GM12891 (cell line): Measurements from ENCODE around the gene DLGAP4.

Experiments used
- DNase-seq: peaks from one replicate; pipeline ENCODE4 v3.0.0; 2011; ENCODE audit warnings: low spot score; ENCODE audit not compliant: insufficient read length
- FAIRE-seq: peaks from 2 replicates; lab custom pipeline; 2011; peaks lifted over from hg19 to GRCh38; lab: Jason Lieb, UNC
- PAX5 ChIP-seq: IDR thresholded peaks from 2 replicates; pipeline ENCODE4 v1.6.1; 2011; ENCODE audit warnings: low read length, moderate library complexity, mild to moderate bottlenecking; ENCODE audit not compliant: insufficient read depth, severe bottlenecking
- POLR2A ChIP-seq: IDR thresholded peaks from 2 replicates; pipeline ENCODE4 v1.6.1; 2011; ENCODE audit warnings: low read depth, low read length, control low read depth
- POLR2AphosphoS5 ChIP-seq: IDR thresholded peaks from 2 replicates; pipeline ENCODE4 v1.6.1; 2011; ENCODE audit warnings: low read depth, low read length, control low read depth
- POU2F2 ChIP-seq: IDR thresholded peaks from 2 replicates; pipeline ENCODE4 v1.6.1; 2011; ENCODE audit warnings: low read depth, mild to moderate bottlenecking, control low read depth, low read length, moderate library complexity
- SPI1 ChIP-seq: IDR thresholded peaks from 2 replicates; pipeline ENCODE4 v1.6.1; 2011; ENCODE audit warnings: low read depth, low read length, control low read depth
- TAF1 ChIP-seq: IDR thresholded peaks from 2 replicates; pipeline ENCODE4 v1.6.1; 2011; ENCODE audit warnings: low read depth, low read length, control low read depth

Gene DLGAP4

GRCh38 chr20:36340593-36340990 is 34.5 kb downstream of the DLGAP4 start:
- TF ChIP-seq SPI1 (no peak), POU2F2 (no peak), POLR2A (no peak), TAF1 (no peak), PAX5 (no peak), POLR2AphosphoS5 (no peak)
- DNase-seq (no peak), FAIRE-seq (no peak)

- TF ChIP-seq PAX5 = no peak
- no peak for TF ChIP-seq POLR2AphosphoS5
- no peak for TF ChIP-seq SPI1
- no peak for TF ChIP-seq POLR2A
- no peak for TF ChIP-seq POU2F2
- TF ChIP-seq TAF1 = no peak
- FAIRE-seq (no peak), DNase-seq (no peak)
These were observed 35.3 kb downstream of the DLGAP4 start for GRCh38 chr20:36341331-36342020.

GRCh38 chr20:36342331-36343120 is 36.4 kb downstream of the DLGAP4 start:
- no peak for TF ChIP-seq PAX5
- TF ChIP-seq SPI1 = no peak
- no peak for TF ChIP-seq POU2F2
- no peak for TF ChIP-seq POLR2A
- no peak for TF ChIP-seq TAF1
- TF ChIP-seq POLR2AphosphoS5 = no peak
- DNase-seq (no peak), FAIRE-seq (no peak)

GRCh38 chr20:36343641-36344040 is 37.5 kb downstream of the DLGAP4 start:
- TF ChIP-seq TAF1 = no peak
- no peak for TF ChIP-seq SPI1
- no peak for TF ChIP-seq PAX5
- TF ChIP-seq POU2F2 = no peak
- no peak for TF ChIP-seq POLR2AphosphoS5
- TF ChIP-seq POLR2A = no peak
- no peak for DNase-seq
- no peak for FAIRE-seq

- TF ChIP-seq POU2F2 (no peak), PAX5 (no peak), SPI1 (no peak), TAF1 (no peak), POLR2A (no peak), POLR2AphosphoS5 (no peak)
- FAIRE-seq (no peak), DNase-seq (no peak)
These were observed 38.5 kb downstream of the DLGAP4 start for GRCh38 chr20:36344517-36345132.

GRCh38 chr20:36346256-36346655 is 40.1 kb downstream of the DLGAP4 start:
- FAIRE-seq = no peak
- TF ChIP-seq PAX5 (no peak), POU2F2 (no peak), SPI1 (no peak), TAF1 (no peak), POLR2AphosphoS5 (no peak), POLR2A (no peak)
- DNase-seq = no peak

- FAIRE-seq (no peak), DNase-seq (no peak)
- TF ChIP-seq TAF1 (no peak), POLR2AphosphoS5 (no peak), SPI1 (no peak)
These were observed 43.4 kb downstream of the DLGAP4 start for GRCh38 chr20:36349384-36350170.

GRCh38 chr20:36350439-36350838 is 44.3 kb downstream of the DLGAP4 start:
- DNase-seq = no peak
- TF ChIP-seq TAF1 = no peak
- no peak for TF ChIP-seq PAX5
- TF ChIP-seq SPI1 = no peak
- TF ChIP-seq POU2F2 = no peak
- no peak for TF ChIP-seq POLR2A
- no peak for TF ChIP-seq POLR2AphosphoS5
- FAIRE-seq = no peak

GRCh38 chr20:36351937-36352336 is 45.8 kb downstream of the DLGAP4 start:
- DNase-seq (no peak), FAIRE-seq (no peak)
- TF ChIP-seq POU2F2 (no peak), POLR2AphosphoS5 (no peak), TAF1 (no peak), POLR2A (no peak), SPI1 (no peak), PAX5 (no peak)
